GM12874 (cell line): ENCODE measurements around the gene PTX4.

Experiments
- CTCF ChIP-seq: IDR thresholded peaks from 2 replicates; pipeline ENCODE4 v1.5.1; 2011; ENCODE audit warnings: low read depth, mild to moderate bottlenecking, control low read depth, low read length, moderate library complexity; ENCODE audit not compliant: insufficient read depth

PTX4 gene

DNA sequence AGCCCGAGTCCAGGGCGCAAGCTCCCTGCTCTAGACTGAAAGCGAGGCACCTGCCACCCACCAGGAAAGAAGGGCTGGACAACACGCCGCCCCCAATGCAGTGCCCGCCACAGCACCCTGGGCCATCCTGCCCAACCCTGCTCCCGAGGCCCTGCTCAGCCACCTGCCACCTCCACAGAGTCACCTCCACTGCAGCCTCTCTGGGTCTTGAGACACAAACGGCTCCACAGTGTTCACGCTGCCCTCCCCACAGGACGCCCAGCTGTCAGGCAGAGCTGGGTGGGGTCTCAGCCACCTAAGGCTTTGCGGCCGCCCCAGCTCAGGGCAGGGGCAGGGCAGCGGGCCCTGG is 23.2 kb downstream of the PTX4 start:
- TF ChIP-seq CTCF: no peak

- no peak for TF ChIP-seq CTCF
Measured at GRCh38 chr16:1464894-1465566, 23.7 kb downstream of the PTX4 start.

- no peak for TF ChIP-seq CTCF
Measured at GRCh38 chr16:1464196-1464893, 24.4 kb downstream of the PTX4 start.

DNA sequence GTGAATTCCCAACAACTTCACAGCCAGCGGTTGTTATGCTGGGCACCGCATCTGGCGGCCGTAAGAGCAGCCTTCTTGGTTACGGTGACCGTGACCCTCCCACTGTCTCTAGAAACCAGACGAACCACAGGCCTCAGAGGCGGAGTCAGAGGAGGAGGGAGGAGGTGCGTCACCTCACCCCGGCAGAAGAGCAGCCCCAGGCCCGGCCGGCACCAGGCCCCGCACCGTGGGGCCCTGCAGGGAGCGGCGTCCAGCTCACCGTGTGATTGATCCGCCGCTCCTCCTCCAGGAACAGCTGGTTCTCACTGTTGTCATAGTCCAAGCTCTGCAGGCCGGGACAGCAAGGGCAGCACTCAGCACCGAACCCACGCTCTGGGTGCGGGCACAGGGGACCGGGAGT is 27.6 kb downstream of the PTX4 start:
- TF ChIP-seq CTCF: no peak

DNA sequence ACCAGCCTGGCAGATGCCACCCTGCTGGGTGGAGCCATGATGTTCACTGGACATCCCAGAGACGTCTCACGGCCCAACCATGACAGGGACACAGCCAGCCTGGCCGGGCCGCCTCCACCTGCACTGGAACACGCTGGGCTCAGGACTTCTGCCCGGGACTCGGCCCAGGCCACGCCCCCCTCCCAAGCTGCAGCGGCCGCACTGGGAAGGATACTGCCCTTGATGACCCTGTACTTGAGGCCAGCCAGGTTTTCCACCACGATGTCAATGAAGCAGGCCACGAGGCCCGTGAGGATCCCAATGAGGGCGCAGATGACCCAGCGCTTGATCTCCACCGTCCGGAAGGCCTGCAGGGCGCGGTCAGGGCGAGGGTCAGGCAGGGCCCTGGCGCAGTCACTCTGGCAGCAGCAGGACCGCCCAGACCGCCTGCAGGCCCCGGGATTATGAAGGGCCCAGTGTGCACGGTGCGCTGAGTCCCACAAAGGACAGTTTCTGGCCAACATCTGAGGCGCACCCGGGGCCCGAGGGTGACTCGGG is 28.1 kb downstream of the PTX4 start:
- TF ChIP-seq CTCF: no peak

DNA sequence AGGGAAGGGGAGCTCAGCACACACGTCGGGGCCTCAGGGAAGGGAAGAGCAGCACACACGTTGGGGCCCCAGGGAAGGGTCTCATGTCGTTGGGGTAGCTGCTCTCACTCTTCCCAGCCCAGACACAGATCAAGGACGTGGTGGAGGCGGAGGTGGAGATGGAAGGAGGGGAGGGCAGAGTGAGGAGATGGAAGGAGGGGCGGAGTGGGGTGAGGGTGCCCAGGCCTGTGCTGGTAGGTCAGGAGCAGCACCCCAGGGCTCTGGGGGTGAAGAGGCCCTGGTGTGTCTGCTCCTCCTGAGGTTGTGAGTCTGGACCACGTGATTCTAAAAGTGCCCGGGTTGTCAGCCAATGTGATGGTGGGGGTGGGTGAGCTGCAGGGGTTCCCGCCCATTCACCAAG is 28.8 kb downstream of the PTX4 start:
- TF ChIP-seq CTCF: no peak

DNA sequence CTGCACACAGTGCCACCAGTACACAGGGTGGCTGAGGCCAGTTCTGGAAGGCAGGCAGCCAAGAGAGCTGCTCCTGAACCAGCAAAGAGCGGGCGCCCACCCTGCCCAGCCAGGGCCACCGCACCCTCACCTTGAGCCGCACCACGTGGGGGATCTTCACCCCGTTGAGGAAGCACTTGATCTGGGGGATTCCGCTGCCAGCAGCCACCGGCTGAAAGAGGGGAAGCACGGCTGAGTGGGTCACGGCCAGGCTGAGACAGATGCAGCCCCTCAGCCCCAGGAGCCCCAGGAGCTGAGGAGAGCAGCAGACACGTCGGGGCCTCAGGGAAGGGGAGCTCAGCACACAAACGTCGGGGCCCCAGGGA is 29.8 kb downstream of the PTX4 start:
- TF ChIP-seq CTCF: no peak
